ACC112 (cell line): ENCODE data around the gene RELN.

Experiments
- H2AFZ ChIP-seq: fragments of 200-600 bp; sonication (generic); one replicate; pipeline ENCODE4 v1.6.0; 2017; ENCODE audit warnings: antibody characterized with exemption, low read length; ENCODE audit not compliant: unreplicated experiment
- H3K27ac ChIP-seq: fragments of 200-600 bp; sonication (generic); 2 replicates; pipeline ENCODE4 v1.5.1; 2014; ENCODE audit warnings: low read depth, mild to moderate bottlenecking, antibody characterized with exemption, low read length, moderate library complexity
- H3K27me3 ChIP-seq: fragments of 200-600 bp; sonication (generic); 2 replicates; pipeline ENCODE4 v1.6.1; 2014; ENCODE audit warnings: mild to moderate bottlenecking, antibody characterized with exemption, low read length, moderate library complexity, mixed read lengths; ENCODE audit not compliant: insufficient read depth
- H3K36me3 ChIP-seq: fragments of 200-600 bp; sonication (generic); 2 replicates; pipeline ENCODE4 v1.6.1; 2016; ENCODE audit warnings: mild to moderate bottlenecking, antibody characterized with exemption, low read length, moderate library complexity, mixed read lengths; ENCODE audit not compliant: insufficient read depth
- H3K4me1 ChIP-seq: fragments of 200-600 bp; sonication (generic); one replicate; pipeline ENCODE4 v1.6.1; 2016; ENCODE audit warnings: low read length, mixed read lengths; ENCODE audit not compliant: insufficient read depth, unreplicated experiment, control insufficient read depth
- H3K4me3 ChIP-seq: fragments of 200-600 bp; sonication (generic); 2 replicates; pipeline ENCODE4 v1.5.1; 2014; ENCODE audit warnings: mild to moderate bottlenecking, low read depth, low read length
- H3K79me2 ChIP-seq: fragments of 200-600 bp; sonication (generic); one replicate; pipeline ENCODE4 v1.6.0; 2016; ENCODE audit warnings: low read length; ENCODE audit not compliant: control insufficient read depth, unreplicated experiment, insufficient read depth

RELN gene

GRCh38 chr7:103576641-103577040 is 412.8 kb downstream of the RELN start:
- no peak overlapping the region for H3K27ac ChIP-seq
- H3K27me3 ChIP-seq: no peaks in the 10 kb centered on the region
- H3K4me3 ChIP-seq: no peak overlapping the region
- H3K36me3 ChIP-seq: no peaks in the 10 kb centered on the region
- no peaks in the 10 kb centered on the region for H3K79me2 ChIP-seq
- H3K4me1 ChIP-seq: no peaks in the 10 kb centered on the region
- no peak overlapping the region for H2AFZ ChIP-seq

- H3K79me2 ChIP-seq: no peaks in the 10 kb centered on the region
- no peaks in the 10 kb centered on the region for H3K36me3 ChIP-seq
- H3K27me3 ChIP-seq: no peaks in the 10 kb centered on the region
- no peaks in the 10 kb centered on the region for H3K4me1 ChIP-seq
- H2AFZ ChIP-seq: no peak overlapping the region
- no peak overlapping the region for H3K4me3 ChIP-seq
- H3K27ac ChIP-seq: no peak overlapping the region
Observed at GRCh38 chr7:103574576-103574975, 414.9 kb downstream of the RELN start.

DNA sequence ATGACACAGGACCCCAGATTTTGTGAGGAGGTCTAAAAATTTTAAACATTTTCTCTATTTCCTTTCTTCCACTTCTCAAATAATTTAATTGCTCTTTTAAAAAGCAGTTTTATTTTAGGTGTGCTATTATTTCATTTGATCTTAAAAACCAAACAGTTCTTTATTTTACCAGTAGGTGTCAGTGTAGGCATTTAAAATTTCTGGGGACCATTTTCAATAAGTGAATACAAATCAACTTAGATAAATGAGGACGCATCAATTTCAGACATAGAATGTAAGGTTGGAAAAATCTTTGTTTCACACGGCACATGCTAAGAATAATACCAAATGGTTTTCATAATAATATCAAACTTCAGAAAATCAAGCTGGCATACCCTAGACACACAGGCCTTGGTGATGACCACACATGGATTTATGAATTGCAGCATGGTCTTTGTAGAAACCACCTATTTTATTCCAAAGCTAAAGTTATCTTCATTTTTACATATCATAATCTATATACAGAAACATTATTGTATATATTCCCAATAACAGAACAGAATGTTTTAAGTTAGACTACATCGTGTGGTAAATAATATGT is 415.9 kb downstream of the RELN start:
- Histone ChIP-seq H3K36me3 (no peaks in the 10 kb centered on the region), H3K27ac (no peak overlapping the region), H3K4me1 (no peaks in the 10 kb centered on the region), H3K79me2 (no peaks in the 10 kb centered on the region), H2AFZ (no peak overlapping the region), H3K27me3 (no peaks in the 10 kb centered on the region), H3K4me3 (no peak overlapping the region)

DNA sequence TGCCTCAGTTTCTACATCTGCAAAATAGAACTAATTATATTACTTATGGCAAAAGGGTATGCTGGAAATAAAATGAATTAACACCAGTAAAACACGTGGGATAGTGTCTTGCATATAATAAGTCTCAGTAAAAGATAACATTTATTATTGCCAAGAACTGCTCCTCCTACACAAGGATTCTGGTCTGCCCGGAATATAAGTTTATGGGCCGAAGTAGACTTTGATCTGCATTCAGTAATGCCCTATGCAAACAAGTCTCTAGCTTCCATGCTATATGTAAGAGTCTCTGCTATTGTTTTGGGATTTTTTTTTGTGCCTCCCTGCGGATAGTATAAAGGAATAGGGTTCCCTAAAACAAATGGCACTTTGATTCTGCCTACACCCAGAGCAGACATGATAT is 417.9 kb downstream of the RELN start:
- Histone ChIP-seq H3K36me3 (no peaks in the 10 kb centered on the region), H2AFZ (no peak overlapping the region), H3K79me2 (no peaks in the 10 kb centered on the region), H3K27ac (no peak overlapping the region), H3K27me3 (no peaks in the 10 kb centered on the region), H3K4me1 (no peaks in the 10 kb centered on the region), H3K4me3 (no peak overlapping the region)

GRCh38 chr7:103569621-103570305 is 419.7 kb downstream of the RELN start:
- H3K4me3 ChIP-seq: no peak overlapping the region
- no peaks in the 10 kb centered on the region for H3K27me3 ChIP-seq
- no peak overlapping the region for H3K27ac ChIP-seq
- H3K36me3 ChIP-seq: no peaks in the 10 kb centered on the region
- H2AFZ ChIP-seq: no peak overlapping the region
- no peaks in the 10 kb centered on the region for H3K4me1 ChIP-seq
- no peaks in the 10 kb centered on the region for H3K79me2 ChIP-seq

DNA sequence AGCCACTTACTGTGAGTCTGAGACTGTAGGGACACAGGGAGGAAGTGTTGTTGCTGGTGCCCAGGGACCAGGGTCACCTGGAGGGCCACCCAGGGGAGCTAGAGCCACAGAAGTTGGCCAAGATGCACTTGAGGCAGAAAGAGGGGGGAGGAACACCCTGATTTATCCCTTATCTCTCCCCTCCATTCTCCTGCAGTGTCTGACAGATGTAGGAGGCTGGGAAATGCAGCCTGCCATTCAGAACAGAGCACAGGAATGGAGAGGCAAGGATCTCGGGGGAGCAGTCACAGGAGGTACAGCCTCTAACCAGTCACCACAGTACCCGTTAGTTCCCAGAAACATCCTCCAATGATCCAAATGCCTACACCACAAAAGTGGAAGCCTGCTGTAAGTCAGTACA is 425.0 kb downstream of the RELN start:
- no peak overlapping the region for H3K27ac ChIP-seq
- no peaks in the 10 kb centered on the region for H3K4me1 ChIP-seq
- H3K36me3 ChIP-seq: no peaks in the 10 kb centered on the region
- no peaks in the 10 kb centered on the region for H3K79me2 ChIP-seq
- no peaks in the 10 kb centered on the region for H3K27me3 ChIP-seq
- no peak overlapping the region for H3K4me3 ChIP-seq
- no peak overlapping the region for H2AFZ ChIP-seq

- Histone ChIP-seq H3K79me2 (no peaks in the 10 kb centered on the region), H2AFZ (no peak overlapping the region), H3K27ac (no peak overlapping the region), H3K4me1 (no peaks in the 10 kb centered on the region), H3K36me3 (no peaks in the 10 kb centered on the region), H3K27me3 (no peaks in the 10 kb centered on the region), H3K4me3 (no peak overlapping the region)
Observed at GRCh38 chr7:103560136-103560535, 429.3 kb downstream of the RELN start.

- Histone ChIP-seq H3K27ac (no peak overlapping the region), H3K4me1 (peaks cover 3% of the 10 kb centered on the region), H3K4me3 (no peak overlapping the region), H3K27me3 (no peaks in the 10 kb centered on the region), H3K79me2 (no peaks in the 10 kb centered on the region), H3K36me3 (no peaks in the 10 kb centered on the region), H2AFZ (no peak overlapping the region)
Observed at GRCh38 chr7:103551016-103551415, 438.4 kb downstream of the RELN start.

GRCh38 chr7:103549786-103550185 is 439.7 kb downstream of the RELN start:
- H3K36me3 ChIP-seq: no peaks in the 10 kb centered on the region
- H3K27ac ChIP-seq: no peak overlapping the region
- no peaks in the 10 kb centered on the region for H3K79me2 ChIP-seq
- no peak overlapping the region for H3K4me3 ChIP-seq
- no peaks in the 10 kb centered on the region for H3K27me3 ChIP-seq
- peaks cover 3% of the 10 kb centered on the region for H3K4me1 ChIP-seq
- H2AFZ ChIP-seq: no peak overlapping the region

DNA sequence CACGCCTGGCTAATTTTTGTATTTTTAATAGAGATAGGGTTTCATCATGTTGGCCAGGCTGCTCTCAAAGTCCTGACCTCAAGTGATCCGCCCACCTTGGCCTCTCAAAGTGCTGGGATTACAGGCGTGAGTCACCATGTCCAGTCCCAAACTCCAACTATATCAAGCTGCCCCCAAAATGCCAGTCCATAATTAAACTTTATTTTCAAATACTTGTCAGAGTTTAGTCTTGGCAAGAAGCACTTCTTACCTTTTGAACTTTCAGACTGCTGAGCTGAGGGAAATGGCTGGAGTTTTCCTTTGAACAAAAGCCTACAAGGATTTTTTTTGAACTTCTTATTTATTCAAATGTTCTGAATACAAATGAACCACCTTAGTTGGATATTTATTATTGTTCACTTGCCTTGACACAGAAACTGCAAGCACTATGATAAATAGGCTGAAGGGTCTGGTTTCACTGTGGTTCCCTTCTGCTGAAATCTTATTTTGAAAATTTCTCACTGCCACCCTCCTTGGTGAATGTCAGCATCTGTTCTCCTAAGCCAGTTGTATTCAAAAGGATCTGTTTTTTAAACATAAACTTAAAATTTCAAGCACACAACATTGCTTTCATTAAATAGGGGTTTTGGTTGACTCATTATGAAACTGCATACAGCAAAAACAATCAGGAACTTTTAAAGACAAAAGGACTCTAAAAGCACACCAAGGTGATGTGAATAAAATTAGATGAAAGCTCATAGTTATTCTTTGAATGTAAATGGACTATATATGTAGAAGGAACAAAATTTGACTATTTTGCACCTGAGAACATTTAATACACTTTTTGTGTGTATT is 441.8 kb downstream of the RELN start:
- Histone ChIP-seq H2AFZ (no peak overlapping the region), H3K36me3 (no peaks in the 10 kb centered on the region), H3K4me1 (peaks cover 3% of the 10 kb centered on the region), H3K79me2 (no peaks in the 10 kb centered on the region), H3K27me3 (no peaks in the 10 kb centered on the region), H3K4me3 (no peak overlapping the region), H3K27ac (no peak overlapping the region)

GRCh38 chr7:103542470-103542869 is 447.0 kb downstream of the RELN start:
- peaks cover 4% of the 10 kb centered on the region for H3K4me1 ChIP-seq
- H3K79me2 ChIP-seq: no peaks in the 10 kb centered on the region
- H3K4me3 ChIP-seq: no peak overlapping the region
- no peaks in the 10 kb centered on the region for H3K36me3 ChIP-seq
- no peak overlapping the region for H3K27ac ChIP-seq
- H3K27me3 ChIP-seq: no peaks in the 10 kb centered on the region
- no peak overlapping the region for H2AFZ ChIP-seq
